HEK293 (cell line): Measurements from ENCODE around the gene NYAP2.

ENCODE experiments used
- ZNF341 ChIP-seq: fragments of 450-650 bp; formaldehyde crosslinking; IDR thresholded peaks from 2 replicates; pipeline ENCODE4; 2016; ENCODE audit warnings: low read depth, missing biosample characterization, missing genetic modification characterization
- TF ChIP-seq, protein P1 (sequence below): fragments of 450-650 bp; formaldehyde crosslinking; IDR thresholded peaks from 2 replicates; pipeline ENCODE4 v1.5.1; 2016; ENCODE audit warnings: missing biosample characterization, missing genetic modification characterization

- TF ChIP-seq, protein P1, sequence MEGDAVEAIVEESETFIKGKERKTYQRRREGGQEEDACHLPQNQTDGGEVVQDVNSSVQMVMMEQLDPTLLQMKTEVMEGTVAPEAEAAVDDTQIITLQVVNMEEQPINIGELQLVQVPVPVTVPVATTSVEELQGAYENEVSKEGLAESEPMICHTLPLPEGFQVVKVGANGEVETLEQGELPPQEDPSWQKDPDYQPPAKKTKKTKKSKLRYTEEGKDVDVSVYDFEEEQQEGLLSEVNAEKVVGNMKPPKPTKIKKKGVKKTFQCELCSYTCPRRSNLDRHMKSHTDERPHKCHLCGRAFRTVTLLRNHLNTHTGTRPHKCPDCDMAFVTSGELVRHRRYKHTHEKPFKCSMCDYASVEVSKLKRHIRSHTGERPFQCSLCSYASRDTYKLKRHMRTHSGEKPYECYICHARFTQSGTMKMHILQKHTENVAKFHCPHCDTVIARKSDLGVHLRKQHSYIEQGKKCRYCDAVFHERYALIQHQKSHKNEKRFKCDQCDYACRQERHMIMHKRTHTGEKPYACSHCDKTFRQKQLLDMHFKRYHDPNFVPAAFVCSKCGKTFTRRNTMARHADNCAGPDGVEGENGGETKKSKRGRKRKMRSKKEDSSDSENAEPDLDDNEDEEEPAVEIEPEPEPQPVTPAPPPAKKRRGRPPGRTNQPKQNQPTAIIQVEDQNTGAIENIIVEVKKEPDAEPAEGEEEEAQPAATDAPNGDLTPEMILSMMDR (tag by site-specific recombination), result no peak
- TF ChIP-seq ZNF341 (tag by site-specific recombination), result no peak
Observed at GRCh38 chr2:225487878-225488416, 88.4 kb downstream of the NYAP2 start.
